ENCODE measurements around the gene RAG1.

Gene RAG1

GRCh38 chr11:36590513-36590912 lies 22.7 kb downstream of the RAG1 start:
- DNase-seq (ENCODE audit: low spot score), result no peak

GRCh38 chr11:36591433-36591832 lies 23.6 kb downstream of the RAG1 start:
- DNase-seq (ENCODE audit: low spot score), result no peak

DNA sequence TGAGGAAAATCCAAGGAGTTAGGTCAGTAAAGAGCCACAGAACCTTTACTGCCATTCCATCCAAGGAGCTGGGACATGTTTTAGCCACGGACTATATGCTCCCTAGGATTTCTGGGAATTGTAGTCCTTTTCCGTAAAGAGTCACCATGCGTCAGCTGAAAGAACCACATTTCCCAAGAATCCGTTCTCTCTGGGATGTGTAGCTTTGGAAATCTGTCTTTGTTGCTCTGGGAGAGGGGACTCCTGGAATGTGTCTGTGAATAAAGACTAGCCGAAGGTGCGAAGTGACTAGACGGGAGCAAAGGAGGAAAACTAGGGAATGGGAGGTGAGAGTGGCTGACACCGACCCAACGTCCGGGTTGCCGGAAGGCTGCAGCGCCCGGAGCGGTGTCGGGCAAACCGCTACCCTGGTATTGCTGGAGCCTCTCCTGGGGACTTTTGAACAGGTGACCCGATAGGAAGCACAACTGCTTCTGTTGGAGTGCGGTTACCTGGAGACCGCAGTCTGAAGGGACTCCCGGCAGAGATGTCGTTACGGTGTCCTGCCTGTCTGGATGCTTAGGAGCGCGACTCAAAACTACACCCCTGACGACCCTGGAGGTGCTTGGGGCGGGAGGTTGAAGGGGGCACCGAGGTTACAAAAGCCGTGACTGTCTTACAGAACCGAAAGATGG lies 26.6 kb downstream of the RAG1 start, which contains the start of gene IFTAP:
IFTAP (plus strand) TSS at position 187 of the 674 bp plus-strand sequence. CDS start 15,602 bp downstream, outside the sequence.
- DNase-seq (ENCODE audit: low spot score), result no peak

- DNase-seq (ENCODE audit: low spot score), result no peak
Measured at GRCh38 chr11:36596880-36597279, 29.1 kb downstream of the RAG1 start.

DNA sequence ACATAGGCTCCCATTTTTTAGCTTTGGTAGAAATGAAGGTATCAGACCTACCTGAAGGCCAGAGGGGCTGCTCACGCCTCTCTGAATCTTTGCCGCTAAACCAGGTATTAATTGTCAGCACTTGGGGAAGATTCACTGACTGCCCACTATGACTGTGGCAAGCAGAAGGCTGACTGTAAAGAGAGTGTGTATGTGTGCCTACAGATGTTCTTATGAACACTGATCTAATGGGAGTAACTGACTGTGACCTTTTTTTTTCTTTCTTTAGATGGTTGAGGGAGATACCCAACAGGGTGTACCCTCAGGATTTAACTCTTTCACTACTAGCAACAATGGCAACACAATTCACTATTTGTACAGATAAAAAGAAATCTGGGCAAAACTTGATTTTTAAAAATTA lies 30.2 kb downstream of the RAG1 start, which contains the start of gene RAG2:
RAG2 (minus strand) TSS at position 186 of the 400 bp plus-strand sequence. CDS start 4,068 bp downstream, outside the sequence.
- DNase-seq (ENCODE audit: low spot score), result no peak

- no peak for DNase-seq (ENCODE audit: low spot score)
Measured at GRCh38 chr11:36600180-36600579, 32.4 kb downstream of the RAG1 start.

- no peak for DNase-seq (ENCODE audit: low spot score)
Measured at GRCh38 chr11:36601155-36601554, 33.3 kb downstream of the RAG1 start.

DNA sequence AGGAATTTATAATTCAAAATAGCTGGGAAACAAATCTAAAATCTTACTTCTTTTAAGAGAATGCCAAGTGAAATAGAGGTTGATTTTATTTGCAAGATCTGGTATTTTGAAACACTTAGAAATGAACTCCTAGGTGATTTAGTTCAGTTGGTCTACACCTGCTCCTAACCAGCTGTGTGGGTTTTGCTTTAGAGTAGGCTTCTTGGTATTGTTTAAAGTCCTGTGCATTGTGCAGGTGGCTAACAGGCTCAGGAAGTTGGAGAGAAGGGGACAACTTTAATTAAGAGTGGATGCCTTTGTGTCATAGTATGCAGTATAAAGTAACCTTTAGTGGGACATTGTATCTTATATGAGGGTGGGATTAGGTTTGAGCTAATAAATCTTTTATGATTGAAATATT lies 34.3 kb downstream of the RAG1 start:
- no peak for DNase-seq (ENCODE audit: low spot score)

GRCh38 chr11:36605221-36606216 lies 37.7 kb downstream of the RAG1 start:
- no peak for DNase-seq (ENCODE audit: low spot score)

GRCh38 chr11:36608491-36609199 lies 40.8 kb downstream of the RAG1 start:
- DNase-seq (ENCODE audit: low spot score), result no peak

DNA sequence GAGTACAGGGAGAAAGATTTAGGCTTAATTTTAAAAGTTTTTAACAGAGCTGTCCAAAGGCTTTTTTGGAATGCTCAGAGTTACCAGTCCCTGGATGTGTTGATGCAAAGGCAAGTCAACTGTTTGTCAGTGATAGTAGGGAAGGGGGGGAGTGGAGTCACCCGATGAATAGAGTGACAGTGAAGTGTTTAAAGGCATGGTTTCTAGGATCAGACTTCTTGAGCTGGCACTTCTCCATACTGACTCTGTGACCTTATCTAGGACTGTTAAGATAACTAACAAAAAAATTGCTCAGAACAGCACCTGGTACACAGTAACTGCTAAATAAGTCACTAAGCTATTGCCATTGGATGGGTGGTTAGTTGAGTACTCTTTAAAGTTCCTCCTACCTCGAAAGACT lies 41.6 kb downstream of the RAG1 start:
- no peak for DNase-seq (ENCODE audit: low spot score)

DNA sequence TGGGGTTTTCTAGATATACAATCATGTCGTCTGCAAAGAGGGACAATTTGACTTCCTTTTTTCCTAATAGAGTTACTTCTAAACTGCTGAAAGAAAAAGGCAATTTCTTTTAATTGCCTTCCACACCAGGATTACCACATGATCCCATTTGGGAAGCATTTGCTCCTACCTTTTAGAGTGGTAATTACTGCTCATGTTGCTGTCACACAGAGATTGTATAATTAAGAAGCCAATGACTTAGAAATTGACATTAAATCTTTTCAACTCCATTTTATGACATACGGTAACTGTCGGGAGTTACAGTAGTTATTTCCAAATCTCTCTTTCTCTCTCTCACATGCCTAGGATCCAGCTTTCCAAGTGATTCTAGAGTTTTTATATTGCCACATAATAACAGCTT lies 48.0 kb downstream of the RAG1 start:
- no peak for DNase-seq (ENCODE audit: low spot score)

DNA sequence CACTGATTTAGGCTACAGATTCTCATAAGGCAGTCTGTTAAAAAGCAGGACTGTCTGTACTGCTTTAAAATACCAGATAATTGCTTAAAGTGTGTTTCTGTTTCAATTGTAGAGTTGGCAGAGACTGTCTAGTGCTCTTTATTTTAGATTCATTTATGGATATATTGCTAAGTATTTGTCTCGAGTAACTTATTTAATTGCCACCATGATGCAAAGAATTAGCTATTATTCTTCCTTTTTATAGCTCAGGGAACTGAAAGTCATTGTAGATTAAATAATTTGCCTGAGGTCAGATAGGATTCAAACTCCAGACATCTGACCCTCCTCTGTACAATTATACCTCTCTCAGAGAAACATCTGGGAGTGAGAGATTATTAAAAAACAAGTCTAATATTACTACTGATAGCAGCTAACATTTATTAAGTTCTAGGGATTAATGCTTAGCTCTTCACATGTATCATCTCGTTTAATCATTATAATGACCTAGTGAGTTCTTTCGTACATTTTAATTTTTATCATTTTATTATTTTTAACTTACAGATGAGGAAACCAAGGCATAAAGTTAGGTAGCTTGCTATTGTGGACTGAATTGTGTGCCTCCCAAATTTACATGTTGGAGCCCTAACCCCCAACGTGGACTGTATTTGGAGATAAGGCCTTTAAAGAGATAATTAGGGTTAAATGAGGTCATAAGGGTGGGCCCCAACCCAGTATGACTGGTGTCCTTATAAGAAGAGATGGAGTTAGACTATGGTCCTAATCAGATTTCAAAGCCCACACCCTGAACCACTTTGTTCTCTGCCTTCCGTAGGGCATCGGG lies 49.9 kb downstream of the RAG1 start:
- no peak for DNase-seq (ENCODE audit: low spot score)

DNA sequence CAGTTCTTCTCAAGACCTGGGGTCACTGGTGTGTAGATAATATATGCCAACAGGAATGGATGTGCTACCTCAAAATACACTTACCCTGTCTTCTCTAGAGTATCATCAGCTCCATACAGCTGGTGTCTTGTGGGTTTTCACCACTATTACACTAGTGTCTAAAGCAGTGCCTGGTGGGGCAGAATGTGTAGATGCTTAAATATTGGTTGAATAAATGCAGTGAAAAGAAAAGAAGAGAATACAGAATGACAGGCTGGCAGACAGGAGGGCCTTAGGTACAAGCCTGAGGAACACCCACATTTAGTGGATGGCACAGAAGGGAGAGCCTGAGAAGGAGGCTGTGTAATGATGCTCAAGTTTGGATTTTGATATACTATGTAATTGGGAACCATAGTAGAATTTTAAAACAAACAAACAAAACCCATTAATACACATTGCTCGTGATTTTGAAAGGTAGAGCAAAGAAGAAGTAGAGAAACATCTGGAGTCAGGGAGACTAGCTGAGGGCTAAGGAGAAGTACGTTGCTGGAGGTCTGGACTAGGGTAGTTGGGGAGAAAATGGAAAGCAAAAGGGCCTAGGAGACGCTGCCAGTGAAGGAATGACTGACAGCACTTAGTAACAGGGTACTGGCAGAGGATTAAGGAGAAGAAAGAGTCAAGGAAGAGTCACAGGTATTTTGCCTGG lies 50.7 kb downstream of the RAG1 start:
- DNase-seq (ENCODE audit: low spot score), result no peak

DNA sequence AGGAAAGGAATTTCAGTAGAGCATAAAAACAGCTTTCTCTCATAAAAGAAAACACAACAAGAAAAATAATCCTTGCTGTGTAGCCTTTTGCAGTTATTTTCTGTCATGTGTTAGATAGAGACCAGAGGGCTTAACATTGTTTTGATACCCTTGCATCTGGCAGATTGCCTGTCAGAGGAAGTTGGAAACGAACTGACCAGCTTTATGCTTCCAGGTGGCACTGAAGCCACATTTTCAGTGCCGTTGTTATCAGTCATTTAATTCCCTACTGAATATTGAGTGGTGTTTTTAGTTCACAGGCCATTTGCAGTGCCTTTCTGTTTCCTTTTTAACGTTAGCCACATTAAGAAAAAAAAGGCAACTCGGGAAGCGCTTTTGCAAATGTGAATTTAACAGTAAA lies 51.7 kb downstream of the RAG1 start:
- no peak for DNase-seq (ENCODE audit: low spot score)

- no peak for DNase-seq (ENCODE audit: low spot score)
Measured at GRCh38 chr11:36620246-36620645, 52.4 kb downstream of the RAG1 start.

DNA sequence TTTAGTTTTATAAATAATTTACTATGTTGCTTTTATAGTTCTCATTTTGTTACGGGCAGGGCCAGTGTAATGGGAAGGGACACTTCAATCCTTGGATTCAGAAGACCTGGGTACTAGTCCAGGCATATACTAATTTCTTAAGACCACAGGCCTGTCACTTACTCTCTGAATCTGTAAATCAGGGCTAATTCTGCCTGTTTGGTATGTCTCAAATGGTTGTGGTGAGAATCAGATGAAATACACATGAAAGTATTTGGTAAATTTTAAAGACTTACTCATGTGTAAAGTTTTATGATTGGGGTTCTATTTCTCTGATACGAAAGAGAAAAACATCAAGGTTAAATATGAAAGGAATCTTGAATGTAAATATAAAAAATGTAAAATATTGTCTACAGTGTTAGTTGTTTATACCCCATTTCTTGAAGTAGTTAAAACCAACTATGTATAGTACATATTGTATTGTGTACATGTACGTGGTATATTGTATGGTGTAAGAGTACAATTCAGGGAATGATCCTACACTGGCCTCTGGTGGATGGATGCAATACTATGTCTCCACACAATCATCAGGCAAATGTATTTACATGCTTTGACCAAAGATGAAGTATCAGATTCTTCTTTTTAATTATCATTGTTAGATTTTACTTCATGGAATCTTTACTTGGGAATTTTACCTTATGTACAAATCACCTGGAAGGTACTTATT lies 54.8 kb downstream of the RAG1 start:
- no peak for DNase-seq (ENCODE audit: low spot score)

- DNase-seq (ENCODE audit: low spot score), result no peak
Measured at GRCh38 chr11:36623494-36623893, 55.7 kb downstream of the RAG1 start.

DNA sequence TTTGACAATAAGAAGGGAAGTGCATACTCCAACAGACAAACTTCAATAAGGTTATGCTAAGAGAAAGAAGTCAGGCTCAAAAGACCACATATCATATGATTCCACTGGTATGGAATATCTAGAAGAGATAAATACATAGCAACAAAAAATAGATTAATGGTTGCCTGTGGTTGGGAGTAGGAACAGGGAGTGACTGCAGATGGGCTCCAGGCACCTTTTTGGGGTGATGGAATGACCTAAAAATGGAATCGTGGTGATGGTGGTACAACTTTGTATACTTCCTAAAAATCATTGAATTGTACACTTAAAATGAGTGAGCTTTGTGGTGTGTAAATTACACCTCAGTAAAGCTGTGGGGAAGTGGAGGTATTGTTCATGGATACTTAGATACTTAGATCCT lies 59.2 kb downstream of the RAG1 start:
- no peak for DNase-seq (ENCODE audit: low spot score)

- no peak for DNase-seq (ENCODE audit: low spot score)
Measured at GRCh38 chr11:36627471-36627870, 59.7 kb downstream of the RAG1 start.

All from germinal center (tissue), 1 donor.